Measurements from ENCODE around the gene MOSPD2.
A peak's percentile ranks its signal among the peaks of the same experiment; 100 is the strongest.

MOSPD2 gene

GRCh38 chrX:14964500-14964899 is 91.3 kb downstream of the MOSPD2 start:
- H3K27ac ChIP-seq (ENCODE audit: low read length, poor library complexity, severe bottlenecking), result no peak overlapping the region
- no peaks in the 10 kb centered on the region for H3K36me3 ChIP-seq (ENCODE audit: control insufficient read depth in 1 of 2, insufficient read depth in 2 of 2, low read depth in 1 of 2, low read length in 2 of 2)
- no peak overlapping the region for H2BK15ac ChIP-seq (ENCODE audit: low read depth, poor library complexity, severe bottlenecking)
- H4K91ac ChIP-seq (ENCODE audit: low read length), result no peak overlapping the region
- H3K9me3 ChIP-seq (ENCODE audit: control insufficient read depth, low read length), result no peaks in the 10 kb centered on the region
- H3K27me3 ChIP-seq (ENCODE audit: control insufficient read depth in 1 of 2, insufficient read depth in 1 of 2, low read length in 2 of 2), result no peaks in the 10 kb centered on the region
- WGBS, result 84% methylated on average over 2 of the region's 2 CpGs
- no peaks in the 10 kb centered on the region for H3K4me1 ChIP-seq (ENCODE audit: control insufficient read depth, insufficient read depth, low read depth, low read length)
- H3K18ac ChIP-seq (ENCODE audit: low read depth in 1 of 2, low read length in 2 of 2), result no peak overlapping the region
- no peak overlapping the region for H3K4me2 ChIP-seq (ENCODE audit: low read length, poor library complexity, severe bottlenecking)
- H3K79me1 ChIP-seq (replicated peaks; ENCODE audit: low read length, poor library complexity, severe bottlenecking), result no peaks in the 10 kb centered on the region
- no peak overlapping the region for H3K23ac ChIP-seq (ENCODE audit: low read length in 2 of 2)
- no peak overlapping the region for H2BK12ac ChIP-seq (ENCODE audit: low read length in 2 of 2)
- H3K9ac ChIP-seq (ENCODE audit: low read length), result no peak overlapping the region
- no peak overlapping the region for H2BK120ac ChIP-seq (ENCODE audit: low read depth, low read length)
- H2BK5ac ChIP-seq (ENCODE audit: low read depth, low read length, poor library complexity, severe bottlenecking), result no peak overlapping the region
- no peak overlapping the region for H3K14ac ChIP-seq (ENCODE audit: low read length in 2 of 2)
- no peak overlapping the region for H2AFZ ChIP-seq (ENCODE audit: low read depth, low read length)
- H3K4ac ChIP-seq (ENCODE audit: low read depth in 1 of 2, low read length in 2 of 2), result no peak overlapping the region
- no peak overlapping the region for H2AK5ac ChIP-seq (ENCODE audit: low read length, severe bottlenecking)
- H4K8ac ChIP-seq (ENCODE audit: low read length), result no peak overlapping the region
- peak; percentile 23 for DNase-seq
- H3K4me3 ChIP-seq (ENCODE audit: insufficient read depth in 1 of 2, low read depth in 1 of 2, low read length in 2 of 2), result no peak overlapping the region

Data from mesenchymal stem cell (in vitro differentiated cells and primary cell).